ENCODE data around the gene DCAF10. TPM values are rescaled to one million over a fixed set of nuclear protein-coding genes. Genes with fewer than 3 reads are reported as not detected.
A peak's percentile ranks its signal among the peaks of the same experiment; 100 is the strongest.
"Not testable (repeated sequence)": the region's sequence is repeated elsewhere in the genome, so short reads cannot be mapped to it uniquely, and the experiment has no call there.

The DCAF10 gene, protein sequence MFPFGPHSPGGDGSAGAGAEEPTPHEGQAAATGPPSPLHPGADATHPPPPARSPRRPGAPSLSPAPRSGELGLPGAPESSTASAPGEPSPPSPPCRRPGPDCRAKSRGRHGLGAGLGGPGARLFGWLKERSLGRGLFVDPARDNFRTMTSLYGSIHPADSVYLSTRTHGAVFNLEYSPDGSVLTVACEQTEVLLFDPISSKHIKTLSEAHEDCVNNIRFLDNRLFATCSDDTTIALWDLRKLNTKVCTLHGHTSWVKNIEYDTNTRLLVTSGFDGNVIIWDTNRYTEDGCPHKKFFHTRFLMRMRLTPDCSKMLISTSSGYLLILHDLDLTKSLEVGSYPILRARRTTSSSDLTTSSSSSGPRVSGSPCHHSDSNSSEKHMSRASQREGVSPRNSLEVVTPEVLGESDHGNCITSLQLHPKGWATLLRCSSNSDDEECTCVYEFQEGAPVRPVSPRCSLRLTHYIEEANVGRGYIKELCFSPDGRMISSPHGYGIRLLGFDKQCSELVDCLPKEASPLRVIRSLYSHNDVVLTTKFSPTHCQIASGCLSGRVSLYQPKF
- 29.7 and 40.3 TPM in 2 replicates for total RNA-seq

DNA sequence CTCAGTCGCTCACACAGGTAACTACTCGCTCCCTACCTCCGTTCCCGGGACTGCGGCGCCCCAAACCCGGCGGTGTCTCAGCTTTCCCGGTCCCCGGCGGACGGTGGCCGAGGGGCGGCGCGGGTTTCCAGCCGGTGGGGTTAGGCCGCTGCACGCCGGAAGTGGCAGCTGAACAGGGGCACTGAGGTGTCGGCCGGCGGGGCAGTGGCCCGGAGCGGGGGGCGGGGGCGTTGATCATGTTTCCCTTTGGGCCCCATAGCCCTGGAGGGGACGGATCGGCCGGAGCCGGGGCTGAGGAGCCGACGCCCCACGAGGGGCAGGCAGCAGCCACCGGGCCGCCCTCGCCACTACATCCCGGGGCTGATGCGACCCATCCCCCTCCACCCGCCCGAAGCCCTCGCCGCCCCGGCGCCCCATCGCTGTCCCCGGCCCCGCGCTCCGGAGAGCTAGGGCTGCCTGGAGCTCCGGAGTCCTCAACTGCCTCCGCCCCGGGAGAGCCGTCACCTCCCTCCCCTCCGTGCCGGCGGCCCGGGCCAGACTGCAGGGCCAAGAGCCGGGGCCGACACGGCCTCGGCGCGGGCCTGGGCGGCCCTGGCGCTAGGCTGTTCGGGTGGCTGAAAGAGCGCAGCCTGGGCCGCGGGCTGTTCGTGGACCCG is at the start of gene DCAF10:
DCAF10 (plus strand) TSS at position 167 of the 656 bp plus-strand sequence; CDS start at position 237, 70 bp downstream.
- no peak for DNase-seq (ENCODE audit: extremely low read depth, low read depth, low spot score)

DNA sequence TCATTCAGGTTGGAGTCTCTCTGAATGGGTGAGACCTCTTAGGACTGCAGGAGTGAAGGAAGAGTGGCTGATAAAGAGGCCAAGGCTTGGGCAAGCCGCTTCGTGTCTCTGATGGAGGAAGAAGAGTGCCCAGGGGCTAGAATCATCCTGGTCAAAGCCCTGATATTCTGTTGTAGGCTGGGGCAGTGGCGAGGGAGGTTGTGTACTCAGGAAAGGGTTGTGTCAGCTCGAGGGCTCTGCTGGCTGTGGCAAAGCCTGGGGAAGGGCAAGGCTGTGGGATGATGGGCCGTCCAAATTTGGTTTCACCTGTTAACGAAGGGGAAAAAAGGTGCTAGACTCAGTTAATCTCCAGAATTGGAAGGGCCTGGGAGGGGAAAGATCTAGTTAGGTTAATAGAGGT is 49.4 kb upstream of the DCAF10 start:
- DNase-seq (ENCODE audit: extremely low read depth, low read depth, low spot score): no peak

DNA sequence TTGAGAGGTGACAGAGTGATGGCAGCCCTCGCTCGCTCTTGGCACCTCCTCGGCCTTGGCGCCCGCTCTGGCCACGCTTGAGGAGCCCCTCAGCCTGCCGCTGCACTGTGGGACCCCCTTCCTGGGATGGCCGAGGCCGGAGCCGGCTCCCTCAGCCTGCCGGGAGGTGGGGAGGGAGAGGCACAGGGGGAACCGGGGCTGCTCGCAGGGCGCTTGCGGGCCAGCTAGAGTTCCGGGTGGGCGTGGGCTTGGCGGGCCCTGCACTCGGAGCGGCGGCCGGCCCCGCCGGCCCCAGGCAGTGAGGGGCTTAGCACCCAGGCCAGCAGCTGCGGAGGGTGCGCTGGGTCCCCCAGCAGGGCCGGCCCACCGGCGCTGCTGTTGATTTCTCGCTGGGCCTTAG is 48.9 kb upstream of the DCAF10 start:
- DNase-seq (ENCODE audit: extremely low read depth, low read depth, low spot score): not testable (repeated sequence)

DNA sequence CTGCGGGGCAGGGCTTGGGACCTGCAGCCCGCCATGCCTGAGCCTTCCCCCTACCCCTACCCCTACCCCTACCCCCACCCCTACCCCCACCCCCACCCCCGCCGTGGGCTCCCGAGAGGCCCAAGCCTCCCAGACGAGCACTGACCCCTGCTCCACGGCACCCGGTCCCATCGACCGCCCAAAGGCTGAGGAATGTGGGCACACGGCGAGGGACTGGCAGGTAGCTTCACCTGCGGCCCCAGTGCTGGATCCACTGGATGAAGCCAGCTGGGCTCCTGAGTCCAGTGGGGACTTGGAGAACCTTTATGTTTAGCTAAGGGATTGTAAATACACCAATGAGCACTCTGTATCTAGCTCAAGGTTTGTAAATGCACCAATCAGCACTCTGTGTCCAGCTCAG is 48.5 kb upstream of the DCAF10 start:
- not testable (repeated sequence) for DNase-seq (ENCODE audit: extremely low read depth, low read depth, low spot score)

DNA sequence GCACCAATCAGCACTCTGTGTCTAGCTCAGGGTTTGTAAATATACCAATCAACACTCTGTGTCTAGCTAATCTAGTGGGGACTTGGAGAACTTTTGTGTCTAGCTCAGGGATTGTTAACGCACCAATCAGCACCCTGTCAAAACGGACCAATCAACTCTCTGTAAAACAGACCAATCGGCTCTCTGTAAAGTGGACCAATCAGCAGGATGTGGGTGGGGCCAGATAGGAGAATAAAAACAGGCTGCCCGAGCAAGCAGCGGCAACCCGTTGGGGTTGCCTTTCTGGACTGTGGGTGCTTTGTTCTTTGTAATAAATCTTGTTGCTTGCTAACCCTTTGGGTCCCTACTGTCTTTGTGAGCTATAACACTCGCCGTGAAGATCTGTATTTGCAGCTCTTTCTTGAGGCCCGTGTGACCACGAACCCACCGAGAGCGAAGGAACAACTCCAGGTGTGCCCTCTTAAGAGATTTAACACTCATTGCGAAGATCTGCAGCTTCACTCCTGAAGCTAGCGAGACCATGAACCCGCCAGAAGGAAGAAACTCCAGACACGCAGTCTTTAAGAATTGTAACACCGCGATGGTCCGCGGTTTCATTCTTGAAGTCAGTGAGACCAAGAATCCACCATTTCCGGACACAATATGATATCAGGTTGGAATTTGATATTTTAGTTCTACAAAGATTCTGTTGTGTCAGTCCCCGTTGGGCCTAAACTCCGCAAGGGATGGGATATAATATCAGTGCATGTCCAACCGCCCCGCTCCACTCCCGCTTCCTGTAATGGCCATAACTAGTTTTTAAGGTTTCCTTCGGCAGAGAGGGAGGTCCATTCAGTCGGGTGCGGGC is 47.7 kb upstream of the DCAF10 start:
- no peak for DNase-seq (ENCODE audit: extremely low read depth, low read depth, low spot score)

DNA sequence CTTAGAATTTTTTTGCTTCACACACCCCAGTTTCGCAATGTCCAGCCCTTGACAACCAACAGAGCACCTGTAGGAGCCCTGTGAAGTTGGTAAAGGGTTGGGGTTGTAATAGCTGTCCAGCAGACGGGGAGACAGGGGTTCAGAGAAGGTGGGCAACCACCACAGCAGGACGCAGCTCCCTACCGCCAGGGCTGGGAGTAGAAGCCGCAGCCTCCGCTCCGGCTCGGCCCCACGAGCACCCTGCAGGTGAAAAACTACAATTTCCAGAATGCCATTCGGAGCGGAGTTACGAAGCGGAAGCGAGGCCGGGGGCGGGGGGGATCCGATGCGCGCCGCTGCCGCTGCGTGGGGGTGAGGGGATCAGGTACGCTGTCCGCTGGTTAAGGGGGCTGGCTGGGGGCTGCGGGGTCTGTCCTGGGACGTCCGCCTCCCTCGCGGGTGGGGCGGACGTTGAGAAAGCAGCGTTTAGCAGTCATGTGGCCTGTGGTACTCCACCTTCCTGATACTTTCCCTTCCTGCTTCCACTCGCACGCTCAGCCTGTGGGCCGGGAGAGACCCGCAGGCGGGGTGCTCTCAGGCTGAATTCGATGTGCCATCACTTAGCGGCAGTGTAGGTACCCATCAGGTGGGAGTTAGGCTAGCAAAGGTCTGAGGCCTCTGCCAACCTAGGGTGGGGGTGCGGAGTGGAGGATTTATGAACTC is 47.0 kb upstream of the DCAF10 start, which contains the start of gene TRMT10B:
TRMT10B (plus strand) TSS at position 317 of the 702 bp plus-strand sequence. CDS start 8,127 bp downstream, outside the sequence.
- peak; percentile 23 for DNase-seq (ENCODE audit: extremely low read depth, low read depth, low spot score)

DNA sequence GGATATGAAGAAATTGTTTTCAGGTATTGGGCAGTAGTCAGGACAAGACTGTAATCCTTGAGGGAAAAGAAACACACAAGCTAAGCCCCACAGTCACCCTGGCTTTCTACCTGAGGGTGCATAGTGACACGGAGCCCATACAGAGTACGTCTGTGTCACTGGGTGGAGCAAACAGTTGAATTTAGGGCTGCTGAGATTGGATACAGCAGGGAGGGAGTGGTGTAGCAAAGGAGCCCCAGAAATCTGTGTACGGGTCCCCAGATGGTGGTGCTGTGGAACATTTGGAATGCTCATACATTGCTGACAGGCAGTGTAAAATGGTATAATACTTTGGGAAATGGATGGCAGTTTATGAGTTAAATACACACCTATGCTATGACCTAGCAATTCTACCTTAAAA is 41.9 kb upstream of the DCAF10 start:
- no peak for DNase-seq (ENCODE audit: extremely low read depth, low read depth, low spot score)

DNA sequence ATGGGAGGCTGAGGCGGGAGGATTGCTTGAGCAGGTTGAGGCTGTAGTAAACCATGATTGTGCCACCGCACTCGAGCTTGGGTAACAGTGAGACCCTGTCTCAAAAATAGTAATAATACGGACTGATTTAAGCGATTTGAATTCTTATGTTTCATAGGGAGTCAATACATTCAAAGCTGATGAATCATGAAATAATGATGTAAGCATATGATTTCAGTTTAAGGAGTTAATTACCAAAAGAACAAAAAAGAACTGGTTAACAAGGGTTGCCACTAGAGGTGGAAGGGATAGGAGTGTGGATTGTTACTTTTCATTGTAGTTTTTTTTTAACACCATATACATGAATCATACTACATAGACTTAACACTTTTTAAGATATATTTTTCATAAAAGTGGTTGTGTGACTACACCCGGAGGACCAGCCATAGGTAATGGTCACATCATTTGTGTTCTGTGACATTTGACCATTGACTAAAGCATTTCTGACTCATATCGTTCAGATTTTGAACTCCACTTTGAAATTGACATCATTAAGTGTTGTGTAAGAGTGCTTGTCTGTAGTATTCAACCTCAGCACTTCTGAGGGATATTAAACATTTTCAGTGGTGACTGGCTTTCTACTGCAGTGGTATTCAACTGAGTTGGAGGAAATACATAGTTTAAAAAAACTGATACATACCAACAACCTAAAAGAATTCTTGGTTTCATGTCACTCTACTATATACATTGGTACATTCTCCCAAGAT is 40.0 kb upstream of the DCAF10 start:
- no peak for DNase-seq (ENCODE audit: extremely low read depth, low read depth, low spot score)

DNA sequence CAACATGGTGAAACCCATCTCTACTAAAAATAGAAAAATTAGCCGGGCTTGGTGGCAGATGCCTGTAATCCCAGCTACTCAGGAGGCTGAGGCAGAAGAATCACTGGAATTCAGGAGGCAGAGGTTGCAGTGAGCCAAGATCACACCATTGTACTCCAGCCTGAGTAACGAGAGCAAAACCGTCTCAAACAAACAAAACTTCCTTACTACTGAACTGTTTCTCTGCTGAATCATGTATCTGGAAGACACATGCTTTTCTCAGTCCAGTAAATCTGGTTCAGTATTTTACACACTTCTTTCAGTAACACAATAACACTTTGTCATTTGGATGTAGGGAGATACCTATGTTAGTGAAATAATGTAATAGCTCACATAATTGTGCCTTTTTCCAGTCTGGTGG is 39.1 kb upstream of the DCAF10 start:
- DNase-seq (ENCODE audit: extremely low read depth, low read depth, low spot score): no peak

DNA sequence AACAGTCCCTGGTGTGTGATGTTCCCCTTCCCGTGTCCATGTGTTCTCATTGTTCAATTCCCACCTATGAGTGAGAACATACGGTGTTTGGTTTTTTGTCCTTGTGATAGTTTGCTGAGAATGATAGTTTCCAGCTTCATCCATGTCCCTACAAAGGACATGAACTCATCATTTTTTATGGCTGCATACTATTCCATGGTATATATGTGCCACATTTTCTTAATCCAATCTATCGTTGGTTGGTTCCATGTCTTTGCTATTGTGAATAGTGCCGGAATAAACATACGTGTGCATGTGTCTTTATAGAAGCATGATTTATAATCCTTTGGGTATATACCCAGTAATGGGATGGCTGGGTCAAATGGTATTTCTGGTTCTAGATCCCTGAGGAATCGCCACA is 35.3 kb upstream of the DCAF10 start:
- DNase-seq (ENCODE audit: extremely low read depth, low read depth, low spot score): not testable (repeated sequence)

DNA sequence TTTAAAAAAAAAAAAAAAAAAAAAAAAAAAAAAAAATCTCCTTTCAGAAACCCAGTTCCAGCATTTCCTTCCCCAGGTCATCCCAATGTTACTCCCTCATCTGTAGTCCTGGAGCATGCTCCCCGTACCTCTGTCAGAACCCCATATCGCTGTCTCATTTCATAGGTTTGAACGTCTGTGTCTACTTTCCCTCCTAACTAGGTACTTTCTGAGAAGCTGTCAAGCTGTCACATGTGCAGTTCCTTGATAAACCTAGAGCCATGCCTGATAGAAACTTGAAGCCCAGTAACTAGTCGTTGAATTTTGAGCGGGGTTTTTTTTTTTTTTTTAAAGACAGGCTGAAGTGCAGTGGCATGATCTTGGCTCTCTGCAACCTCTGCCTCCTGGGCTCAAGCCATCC is 31.3 kb upstream of the DCAF10 start:
- no peak for DNase-seq (ENCODE audit: extremely low read depth, low read depth, low spot score)

DNA sequence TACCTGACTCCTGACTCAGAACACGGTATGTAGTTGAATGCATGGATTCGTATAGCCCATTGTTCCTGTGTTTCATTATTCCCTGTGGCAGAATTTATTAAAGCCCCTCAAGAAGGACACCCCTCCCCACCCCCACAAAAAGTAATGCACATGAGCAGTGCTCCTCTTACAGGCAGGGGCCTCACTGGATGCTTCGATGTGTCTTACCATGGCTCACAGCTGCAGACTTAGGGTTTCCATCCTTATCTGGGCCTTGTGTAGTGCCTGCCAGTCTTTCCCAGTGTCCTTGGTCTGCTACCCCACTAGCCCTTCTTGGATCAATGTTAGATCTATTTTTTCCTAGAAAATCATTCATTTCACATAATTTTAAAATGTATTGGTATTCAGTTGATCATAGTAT is 30.6 kb upstream of the DCAF10 start:
- no peak for DNase-seq (ENCODE audit: extremely low read depth, low read depth, low spot score)

DNA sequence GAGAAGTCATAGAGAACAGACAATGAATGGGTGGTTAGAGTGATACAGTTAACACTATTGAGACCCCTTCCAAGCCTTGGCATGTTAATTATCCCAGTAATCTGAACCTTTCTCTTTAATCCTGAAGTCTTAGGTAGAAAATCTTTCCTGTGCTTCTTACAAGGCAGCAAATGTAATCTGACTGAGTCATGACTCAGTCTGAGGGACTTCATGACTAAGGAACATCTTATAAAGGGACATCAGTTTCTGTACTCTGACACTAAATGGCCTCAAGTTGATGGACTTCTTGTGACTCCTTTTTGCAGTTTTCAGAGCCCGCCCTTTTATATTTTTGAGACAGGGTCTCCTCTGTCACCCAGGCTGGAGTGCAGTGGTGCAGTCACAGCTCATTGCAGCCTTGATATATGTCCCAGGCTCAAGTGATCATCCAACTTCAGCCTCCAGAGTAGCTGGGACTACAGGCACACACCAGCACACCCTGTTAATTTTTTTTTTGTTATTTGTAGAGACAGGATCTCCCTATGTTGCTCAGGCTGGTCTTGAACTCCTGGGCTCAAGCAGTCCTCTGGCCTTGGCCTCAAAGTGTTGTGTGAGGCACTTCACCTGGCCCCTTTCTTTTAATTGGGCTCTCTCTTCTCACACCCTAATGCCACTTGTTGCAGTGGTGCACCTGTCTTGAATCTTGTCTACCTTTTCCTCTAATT is 25.2 kb upstream of the DCAF10 start:
- no peak for DNase-seq (ENCODE audit: extremely low read depth, low read depth, low spot score)

DNA sequence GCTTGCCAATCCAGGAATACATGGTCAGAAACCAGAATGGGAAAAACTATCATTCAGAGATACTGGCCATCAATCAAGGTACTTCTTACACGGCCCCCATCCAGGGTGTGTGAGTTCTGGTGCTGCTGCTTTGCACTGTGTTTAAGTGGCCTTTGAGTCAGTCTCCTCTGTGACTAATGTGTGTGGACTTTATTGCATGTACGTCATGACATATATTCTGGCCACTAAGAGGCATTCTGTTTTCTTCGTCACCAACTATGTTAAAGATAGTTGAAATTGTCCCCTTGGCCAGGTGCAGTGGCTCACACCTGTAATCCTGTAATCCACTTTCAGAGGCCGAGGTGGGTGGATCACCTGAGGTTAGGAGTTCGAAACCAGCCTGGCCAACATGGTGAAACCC is 24.3 kb upstream of the DCAF10 start:
- no peak for DNase-seq (ENCODE audit: extremely low read depth, low read depth, low spot score)

DNA sequence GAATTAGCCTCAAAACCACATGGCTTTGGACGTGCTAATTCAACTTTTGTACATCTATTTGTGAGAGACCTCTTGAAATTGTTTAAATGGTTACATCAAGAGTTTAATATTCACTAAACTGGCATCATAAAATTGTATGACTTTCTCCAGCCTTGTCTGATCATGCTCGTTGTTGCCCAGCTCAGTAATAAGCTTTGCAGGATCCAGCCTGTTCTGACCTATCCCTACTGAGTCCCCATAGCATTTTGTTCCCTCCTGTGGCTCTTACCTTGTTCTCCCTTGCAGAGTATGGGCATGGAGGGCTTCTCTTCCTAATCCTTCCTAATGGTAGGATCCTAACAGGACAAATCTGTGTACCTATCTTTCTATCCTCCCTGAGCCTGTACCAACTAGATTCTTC is 22.1 kb upstream of the DCAF10 start:
- no peak for DNase-seq (ENCODE audit: extremely low read depth, low read depth, low spot score)

DNA sequence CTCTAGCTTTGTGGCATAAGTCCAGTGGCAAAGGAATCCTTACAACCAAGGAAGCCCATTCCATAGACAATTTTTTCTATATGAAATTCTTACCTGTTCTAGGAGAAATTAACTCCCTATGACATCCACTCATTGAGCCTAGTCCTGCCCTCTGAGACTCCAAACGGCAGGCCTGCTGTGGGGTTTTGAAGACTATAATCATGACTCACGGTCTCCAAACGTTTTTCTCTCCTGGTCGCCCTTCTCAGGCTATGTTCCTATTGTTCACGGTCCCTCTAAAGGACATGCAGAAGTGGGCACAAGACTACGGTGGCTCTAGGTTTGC is 16.3 kb upstream of the DCAF10 start:
- no peak for DNase-seq (ENCODE audit: extremely low read depth, low read depth, low spot score)

DNA sequence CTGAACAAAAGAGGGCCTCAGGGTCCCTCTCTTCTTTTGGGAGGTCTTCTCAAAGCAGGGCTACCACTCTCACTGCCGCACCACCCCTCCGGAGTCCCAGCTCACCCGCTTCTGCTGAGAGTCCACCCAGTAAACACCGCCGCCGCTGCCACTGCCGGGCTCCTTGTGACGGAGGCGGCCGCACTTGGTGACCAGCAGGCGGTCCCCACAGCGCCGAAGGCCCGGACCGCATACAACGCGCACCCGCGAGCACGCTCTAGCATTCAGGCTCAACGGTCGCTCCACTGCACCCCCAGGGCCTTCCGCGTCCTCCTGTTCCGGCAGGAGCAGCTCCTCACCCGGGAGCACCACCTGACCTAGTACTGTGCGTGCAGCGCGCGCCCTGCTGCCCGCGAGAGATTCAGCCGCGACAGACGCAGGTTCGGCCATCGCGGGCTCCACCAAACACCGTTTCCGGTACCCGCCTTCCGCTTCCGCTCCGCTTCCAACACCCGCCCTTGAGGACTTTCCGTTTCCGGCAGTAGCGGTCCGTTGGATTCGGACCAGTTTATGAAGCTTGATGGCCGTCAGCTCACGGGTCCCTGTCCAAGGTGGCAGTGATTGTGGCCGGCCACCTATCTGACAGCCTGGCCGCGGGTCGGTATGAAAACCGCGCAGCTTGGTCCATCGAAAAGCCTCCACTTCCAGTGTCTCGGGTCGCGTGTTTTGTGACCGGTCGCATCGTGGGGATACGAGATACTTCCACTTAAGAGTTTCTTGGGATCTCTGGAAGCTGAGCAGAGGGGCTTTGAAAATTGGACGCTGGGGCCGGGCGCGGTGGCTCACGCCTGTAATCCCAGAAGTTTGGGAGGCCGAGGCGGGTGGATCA is 15.7 kb upstream of the DCAF10 start, which contains the start of gene EXOSC3:
EXOSC3 (minus strand) TSS at position 449 of the 868 bp plus-strand sequence; CDS start at position 429, 20 bp downstream.
- DNase-seq (ENCODE audit: extremely low read depth, low read depth, low spot score): peak; percentile 72

DNA sequence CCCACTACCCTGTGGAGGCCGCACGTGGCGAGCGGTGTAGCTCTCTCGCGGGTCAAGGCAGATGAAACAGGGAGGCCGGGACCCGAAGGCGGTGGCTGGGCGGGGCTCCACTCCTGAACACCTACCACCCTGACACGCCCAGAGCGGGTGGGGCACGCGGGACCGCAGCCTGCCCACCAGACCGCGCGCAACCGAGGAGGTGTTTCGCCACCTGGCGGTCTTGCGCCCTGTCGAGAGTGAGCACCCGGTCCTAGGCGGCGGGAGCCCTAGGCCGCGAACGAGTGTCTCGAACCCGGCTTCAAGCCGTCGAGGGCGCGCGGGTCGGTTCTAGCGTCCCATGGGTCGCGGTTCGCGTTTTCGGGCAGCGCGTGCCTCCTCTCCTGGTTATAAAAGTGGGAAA is 13.5 kb upstream of the DCAF10 start:
- DNase-seq (ENCODE audit: extremely low read depth, low read depth, low spot score): no peak
